Duodenal mucosa (tissue), 2 donors: ENCODE results near the gene IGSF21.

Experiments used
- H3K27ac ChIP-seq: one replicate; pipeline ENCODE4 v1.7.0; 2013; ENCODE audit warnings: low read depth, low read length
- H3K27me3 ChIP-seq, 2 donors: one replicate each; pipeline ENCODE4 v1.7.0; 2013; ENCODE audit warnings: low read length in 2 of 2, control low read depth in 1 of 2; ENCODE audit not compliant: insufficient read depth in 2 of 2, control insufficient read depth in 1 of 2
- H3K36me3 ChIP-seq, 2 donors: one replicate each; pipeline ENCODE4 v1.7.0; 2013; ENCODE audit warnings: low read length in 2 of 2, control low read depth in 1 of 2; ENCODE audit not compliant: insufficient read depth in 2 of 2, control insufficient read depth in 1 of 2
- H3K4me1 ChIP-seq, 2 donors: one replicate each; pipeline ENCODE4 v1.7.0; 2013; ENCODE audit warnings: low read length in 2 of 2, control low read depth in 1 of 2; ENCODE audit not compliant: insufficient read depth in 2 of 2, control insufficient read depth in 1 of 2
- H3K4me3 ChIP-seq, 2 donors: one replicate each; pipeline ENCODE4 v1.7.0; 2013; ENCODE audit warnings: low read length in 2 of 2, low read depth in 1 of 2
- H3K9ac ChIP-seq, 2 donors: one replicate each; pipeline ENCODE4 v1.7.0; 2013; ENCODE audit warnings: low read length in 2 of 2, low read depth in 1 of 2
- H3K9me3 ChIP-seq, 2 donors: one replicate each; pipeline ENCODE4 v1.7.0; 2013; ENCODE audit warnings: low read length in 2 of 2, control low read depth in 1 of 2; ENCODE audit not compliant: control insufficient read depth in 1 of 2

Gene IGSF21

DNA sequence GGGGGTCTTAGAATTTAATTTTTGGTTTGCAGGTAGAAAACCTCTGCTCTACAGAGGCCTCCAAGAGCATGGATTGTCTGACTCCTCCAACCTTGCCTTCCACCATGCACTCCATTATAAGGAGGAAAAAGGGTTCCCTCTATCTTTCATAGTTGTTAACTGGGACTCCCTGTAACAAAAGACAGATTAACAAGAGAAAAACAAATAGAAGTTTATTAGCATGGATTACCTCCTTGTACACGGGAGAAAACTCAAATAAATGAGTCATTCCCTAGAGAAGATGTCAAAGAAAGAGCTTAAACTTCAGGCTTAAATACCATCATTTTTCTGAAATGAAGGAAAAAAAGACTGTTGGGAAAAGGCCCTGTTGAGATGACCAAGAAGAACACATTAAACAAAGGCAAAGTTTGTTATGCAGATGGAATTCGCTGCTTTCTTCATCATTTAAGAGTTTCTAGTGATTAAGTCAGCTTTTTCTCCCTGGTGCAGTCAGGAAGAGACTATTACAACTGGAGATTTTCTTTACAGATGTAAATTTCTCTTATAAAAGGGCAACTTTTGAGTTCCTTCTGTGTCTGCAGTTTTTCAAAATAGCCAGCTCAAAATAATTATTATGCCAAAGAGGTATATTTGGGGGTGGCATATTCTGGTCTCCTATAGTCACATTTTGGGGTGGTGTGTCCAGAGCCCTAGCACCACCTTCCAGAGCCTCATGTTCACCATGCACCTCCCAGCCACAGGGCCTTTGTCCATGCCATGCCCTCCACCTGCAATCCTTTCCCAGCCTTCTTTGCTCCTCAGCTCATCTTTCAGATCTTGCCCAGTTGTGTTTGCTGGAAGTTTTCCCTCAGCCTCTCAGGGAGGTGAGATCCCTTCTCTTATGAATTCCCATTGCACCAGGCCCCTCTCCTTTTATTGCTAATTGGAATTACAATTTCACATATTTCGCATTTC is 310.0 kb downstream of the IGSF21 start:
- H3K9me3 ChIP-seq: no peaks in the 10 kb centered on the region
- no peaks in the 10 kb centered on the region for H3K27me3 ChIP-seq
- H3K4me1 ChIP-seq: no peaks in the 10 kb centered on the region
- no peak overlapping the region for H3K27ac ChIP-seq
- no peak overlapping the region for H3K9ac ChIP-seq
- no peak overlapping the region for H3K4me3 ChIP-seq
- H3K36me3 ChIP-seq: no peaks in the 10 kb centered on the region

DNA sequence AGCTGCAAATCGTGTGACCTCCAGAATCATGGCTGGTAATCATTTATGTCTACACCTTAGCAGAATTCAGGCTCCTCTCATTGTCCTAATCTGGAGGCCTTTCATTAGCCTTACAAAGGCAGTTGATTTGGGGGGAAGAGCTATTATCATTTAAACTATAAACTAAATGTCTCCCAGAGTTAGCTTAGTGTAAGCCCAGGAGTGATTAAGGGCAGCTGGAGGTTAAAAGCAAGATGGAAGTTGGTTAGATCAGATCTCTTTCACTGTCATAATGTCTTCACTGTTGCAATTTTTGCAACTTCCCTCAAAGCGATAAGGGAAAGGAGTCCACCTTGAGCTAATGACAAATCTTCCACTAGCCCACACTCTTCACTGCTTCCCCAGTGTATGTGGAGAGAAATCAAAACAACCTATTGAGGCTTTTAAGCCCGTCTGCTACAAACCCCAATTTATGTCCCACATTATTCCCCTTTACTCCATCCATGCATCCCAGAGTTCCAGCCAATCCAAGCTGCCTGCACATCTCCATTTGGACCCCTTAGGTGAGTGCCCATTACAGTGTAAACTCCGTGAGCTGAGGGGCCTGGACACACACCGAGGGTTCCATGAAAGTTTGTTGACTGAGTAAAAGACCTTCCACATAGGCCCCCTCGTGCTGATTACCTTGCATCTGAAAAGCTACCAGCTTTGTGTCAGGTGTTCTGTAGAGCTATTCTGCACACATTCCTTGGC is 311.7 kb downstream of the IGSF21 start:
- Histone ChIP-seq H3K4me1 (no peaks in the 10 kb centered on the region), H3K27me3 (no peaks in the 10 kb centered on the region), H3K9me3 (no peaks in the 10 kb centered on the region), H3K36me3 (no peaks in the 10 kb centered on the region), H3K9ac (no peak overlapping the region), H3K4me3 (no peak overlapping the region), H3K27ac (no peak overlapping the region)

DNA sequence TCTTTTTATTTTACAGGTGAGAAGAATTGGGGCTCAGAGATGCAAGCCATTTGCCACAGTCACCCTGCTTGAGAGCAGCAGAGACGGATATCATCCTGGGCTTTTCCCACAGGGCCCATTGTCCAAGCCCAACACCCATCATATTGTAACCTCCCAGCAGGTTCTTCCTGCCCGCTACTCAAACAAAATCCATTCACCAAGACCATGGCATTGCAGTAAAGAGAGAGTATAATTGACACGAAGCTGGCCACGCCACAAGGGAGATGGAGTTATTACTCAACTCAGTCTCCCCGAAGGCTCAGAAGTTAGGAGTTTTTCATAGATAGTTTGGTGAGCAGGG is 312.2 kb downstream of the IGSF21 start:
- Histone ChIP-seq H3K4me3 (no peak overlapping the region), H3K27me3 (no peaks in the 10 kb centered on the region)

DNA sequence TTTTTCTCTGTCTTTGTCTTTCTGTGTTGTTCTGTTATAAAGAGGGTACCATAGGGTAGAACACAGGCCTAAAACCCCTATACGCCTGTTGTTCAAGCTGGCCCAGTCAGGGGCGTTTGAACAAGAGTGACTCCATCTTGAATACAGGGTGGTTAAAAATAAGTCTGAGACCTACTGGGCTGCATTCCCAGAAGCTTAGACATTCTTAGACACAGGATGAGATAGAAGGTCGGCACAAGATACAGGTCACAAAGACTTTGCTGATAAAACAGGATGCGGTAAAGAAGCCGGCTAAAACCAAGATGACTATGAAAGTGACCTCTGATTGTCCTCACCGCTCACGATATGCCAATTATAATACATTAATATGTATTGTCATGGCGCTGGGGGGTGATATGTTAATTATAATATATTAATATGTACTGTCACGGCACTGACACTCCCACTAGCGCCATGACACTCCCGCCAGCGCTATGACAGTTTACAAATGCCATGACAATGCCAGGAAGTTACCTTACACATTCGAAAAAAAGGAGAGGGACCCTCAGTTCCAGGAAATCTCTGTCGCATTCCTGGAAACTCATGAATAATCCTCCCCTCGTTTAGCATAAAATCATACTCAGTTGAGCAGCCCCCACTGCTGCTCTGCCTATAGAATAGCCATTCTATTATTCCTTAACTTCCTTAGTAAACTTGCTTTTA is 314.6 kb downstream of the IGSF21 start:
- Histone ChIP-seq H3K27ac (no peak overlapping the region), H3K27me3 (no peaks in the 10 kb centered on the region), H3K9ac (no peak overlapping the region), H3K36me3 (no peaks in the 10 kb centered on the region), H3K4me3 (no peak overlapping the region), H3K4me1 (no peaks in the 10 kb centered on the region), H3K9me3 (peaks cover 0 to 3% of the 10 kb centered on the region in 2 donors)

More for the DNA sequence above, 312.2 kb downstream of the IGSF21 start:
- no peak overlapping the region for H3K27ac ChIP-seq
- no peaks in the 10 kb centered on the region for H3K4me1 ChIP-seq
- no peaks in the 10 kb centered on the region for H3K9me3 ChIP-seq
- no peak overlapping the region for H3K9ac ChIP-seq
- H3K36me3 ChIP-seq: no peaks in the 10 kb centered on the region

DNA sequence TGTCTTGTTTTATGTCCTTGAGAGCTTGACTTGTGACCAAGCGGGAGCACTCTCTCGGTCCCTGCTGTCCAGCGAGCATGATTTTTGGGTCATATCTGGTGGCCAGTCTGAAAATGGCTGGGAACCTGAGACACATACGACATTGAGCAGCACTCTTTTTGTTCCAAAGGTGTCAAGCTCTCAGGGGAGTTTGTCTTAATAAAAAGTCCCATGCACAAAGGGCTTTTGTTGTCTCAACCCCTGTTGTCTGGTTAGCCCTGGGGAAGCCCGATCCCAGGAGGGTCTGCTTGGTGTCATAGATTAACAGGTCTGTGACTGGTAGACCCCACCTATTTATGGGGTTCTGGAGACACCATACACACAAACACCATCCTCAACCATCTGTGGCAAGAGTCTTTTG is 315.4 kb downstream of the IGSF21 start:
- H3K27me3 ChIP-seq: no peaks in the 10 kb centered on the region
- no peak overlapping the region for H3K27ac ChIP-seq
- no peaks in the 10 kb centered on the region for H3K4me1 ChIP-seq
- H3K36me3 ChIP-seq: no peaks in the 10 kb centered on the region
- no peak overlapping the region for H3K4me3 ChIP-seq
- H3K9ac ChIP-seq: no peak overlapping the region
- H3K9me3 ChIP-seq: peaks cover 0 to 3% of the 10 kb centered on the region in 2 donors

DNA sequence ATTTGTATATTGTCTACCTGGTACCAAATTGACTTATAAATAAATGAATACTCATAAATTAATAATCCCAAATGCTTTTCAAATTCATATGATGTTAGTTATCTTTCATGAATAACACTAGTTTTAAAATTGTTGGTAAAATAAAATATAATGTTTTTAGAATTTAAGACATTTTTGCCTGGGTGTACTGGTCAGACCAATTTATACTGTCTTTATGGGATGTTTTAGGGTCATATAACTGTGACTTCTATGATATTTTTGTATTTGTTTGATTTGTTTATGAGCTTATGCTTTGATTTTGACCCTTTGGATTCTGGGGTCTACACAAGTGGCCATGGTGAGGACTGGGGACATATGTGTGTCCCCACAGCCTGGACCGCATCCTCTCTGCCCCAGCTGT is 319.0 kb downstream of the IGSF21 start:
- peaks cover 0 to 3% of the 10 kb centered on the region in 2 donors for H3K9me3 ChIP-seq
- H3K4me3 ChIP-seq: no peak overlapping the region
- no peaks in the 10 kb centered on the region for H3K4me1 ChIP-seq
- H3K9ac ChIP-seq: no peak overlapping the region
- no peaks in the 10 kb centered on the region for H3K36me3 ChIP-seq
- no peaks in the 10 kb centered on the region for H3K27me3 ChIP-seq
- no peak overlapping the region for H3K27ac ChIP-seq
